ENCODE results near the gene RHBG.
"Not testable (repeated sequence)": the region's sequence is repeated elsewhere in the genome, so short reads cannot be mapped to it uniquely, and the experiment has no call there.

The RHBG gene

GRCh38 chr1:156368889-156369684 lies at the start of gene RHBG:
RHBG (plus strand) TSS chr1:156369211; CDS start chr1:156369250, 39 bp downstream.
- FAIRE-seq, result no peak

- no peak for FAIRE-seq
These were observed 49.3 kb upstream of the RHBG start for GRCh38 chr1:156319664-156320063.

- no peak for FAIRE-seq
These were observed 48.5 kb upstream of the RHBG start for GRCh38 chr1:156320560-156320959.

- FAIRE-seq, result not testable (repeated sequence)
These were observed 45.8 kb upstream of the RHBG start for GRCh38 chr1:156323179-156323578.

- FAIRE-seq, result no peak
These were observed 32.8 kb upstream of the RHBG start for GRCh38 chr1:156336242-156336641.

GRCh38 chr1:156337052-156337887 lies 31.7 kb upstream of the RHBG start:
- no peak for FAIRE-seq

- no peak for FAIRE-seq
These were observed 31.2 kb upstream of the RHBG start for GRCh38 chr1:156337888-156338179.

GRCh38 chr1:156338180-156338976 lies 30.6 kb upstream of the RHBG start, which contains the start of the genes CCT3 and TSACC:
CCT3 (minus strand) TSS chr1:156338292; CDS start chr1:156338184, 108 bp downstream.
TSACC (plus strand) TSS chr1:156338526; CDS start chr1:156339758, 1,232 bp downstream.
- no peak for FAIRE-seq

GRCh38 chr1:156342166-156342955 lies 26.6 kb upstream of the RHBG start:
- no peak for FAIRE-seq

GRCh38 chr1:156344409-156344808 lies 24.6 kb upstream of the RHBG start:
- no peak for FAIRE-seq

- not testable (repeated sequence) for FAIRE-seq
These were observed 23.0 kb upstream of the RHBG start for GRCh38 chr1:156346035-156346434.

GRCh38 chr1:156346636-156347035 lies 22.4 kb upstream of the RHBG start:
- FAIRE-seq, result no peak

GRCh38 chr1:156347331-156347730 lies 21.7 kb upstream of the RHBG start:
- no peak for FAIRE-seq

GRCh38 chr1:156352481-156352880 lies 16.5 kb upstream of the RHBG start:
- FAIRE-seq, result not testable (repeated sequence)

GRCh38 chr1:156356262-156356874 lies 12.6 kb upstream of the RHBG start:
- no peak for FAIRE-seq

GRCh38 chr1:156356875-156357534 lies 12.0 kb upstream of the RHBG start:
- no peak for FAIRE-seq

- no peak for FAIRE-seq
These were observed 11.0 kb upstream of the RHBG start for GRCh38 chr1:156357977-156358376.

- no peak for FAIRE-seq
These were observed 10.4 kb upstream of the RHBG start for GRCh38 chr1:156358641-156359040.

- no peak for FAIRE-seq
These were observed 9.8 kb upstream of the RHBG start for GRCh38 chr1:156359249-156359648.

GRCh38 chr1:156359973-156360372 lies 9.0 kb upstream of the RHBG start:
- no peak for FAIRE-seq

- no peak for FAIRE-seq
These were observed 8.5 kb upstream of the RHBG start for GRCh38 chr1:156360534-156360933.
